Activated T-cell treated with anti-CD3 and anti-CD28 coated beads, Interleukin-2, amount 50 U/mL, for 48 hours (primary cell): ENCODE results near the gene HEXIM2.
"Not testable (repeated sequence)": the region's sequence is repeated elsewhere in the genome, so short reads cannot be mapped to it uniquely, and the experiment has no call there.

Experiments used
- DNase-seq, 2 experiments: peaks; one replicate each; pipeline ENCODE4 v3.0.0-alpha.2; 2020

The HEXIM2 gene, protein sequence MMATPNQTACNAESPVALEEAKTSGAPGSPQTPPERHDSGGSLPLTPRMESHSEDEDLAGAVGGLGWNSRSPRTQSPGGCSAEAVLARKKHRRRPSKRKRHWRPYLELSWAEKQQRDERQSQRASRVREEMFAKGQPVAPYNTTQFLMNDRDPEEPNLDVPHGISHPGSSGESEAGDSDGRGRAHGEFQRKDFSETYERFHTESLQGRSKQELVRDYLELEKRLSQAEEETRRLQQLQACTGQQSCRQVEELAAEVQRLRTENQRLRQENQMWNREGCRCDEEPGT

DNA sequence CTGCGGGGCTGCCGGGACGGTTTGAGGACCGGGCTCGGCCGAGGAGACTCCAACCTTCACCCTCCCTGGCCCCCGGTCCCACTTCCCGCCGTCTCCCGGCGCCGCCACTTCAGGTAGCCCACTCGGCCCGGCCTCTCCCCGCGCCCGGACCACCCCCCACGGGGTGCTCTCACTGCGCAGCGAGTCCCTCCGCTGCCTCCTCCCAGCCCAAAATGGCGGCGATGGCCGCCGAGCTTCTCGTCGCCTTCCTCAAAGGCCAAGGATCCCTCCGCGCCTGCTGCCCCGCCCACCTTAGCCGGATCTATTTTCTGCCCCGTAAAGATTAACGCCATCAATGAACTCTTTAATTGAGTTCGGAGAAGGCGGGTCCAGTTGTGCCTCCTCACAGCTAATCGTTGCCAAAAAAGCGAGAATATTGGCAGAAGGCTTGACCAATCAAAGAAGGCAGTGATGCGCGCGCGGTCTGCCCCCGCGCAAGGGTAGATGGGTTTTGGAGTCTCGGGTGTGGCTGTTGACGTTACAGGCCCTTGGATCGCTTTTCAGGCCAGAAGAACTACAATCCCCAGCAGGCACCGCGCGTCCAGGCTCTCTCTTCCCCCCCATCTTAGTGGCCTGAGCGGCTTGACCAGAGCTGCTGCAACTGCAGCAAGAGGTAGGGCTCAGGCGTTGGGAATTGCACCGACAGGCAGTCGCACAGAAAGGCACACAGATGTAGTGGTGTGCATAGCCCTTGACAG lies at the start of gene HEXIM2:
TSS of gene HEXIM2 (plus strand) at position 588 of the 737 bp plus-strand sequence. CDS start 919 bp downstream, outside the sequence.
- DNase-seq: peak; percentile 98 to 99

DNA sequence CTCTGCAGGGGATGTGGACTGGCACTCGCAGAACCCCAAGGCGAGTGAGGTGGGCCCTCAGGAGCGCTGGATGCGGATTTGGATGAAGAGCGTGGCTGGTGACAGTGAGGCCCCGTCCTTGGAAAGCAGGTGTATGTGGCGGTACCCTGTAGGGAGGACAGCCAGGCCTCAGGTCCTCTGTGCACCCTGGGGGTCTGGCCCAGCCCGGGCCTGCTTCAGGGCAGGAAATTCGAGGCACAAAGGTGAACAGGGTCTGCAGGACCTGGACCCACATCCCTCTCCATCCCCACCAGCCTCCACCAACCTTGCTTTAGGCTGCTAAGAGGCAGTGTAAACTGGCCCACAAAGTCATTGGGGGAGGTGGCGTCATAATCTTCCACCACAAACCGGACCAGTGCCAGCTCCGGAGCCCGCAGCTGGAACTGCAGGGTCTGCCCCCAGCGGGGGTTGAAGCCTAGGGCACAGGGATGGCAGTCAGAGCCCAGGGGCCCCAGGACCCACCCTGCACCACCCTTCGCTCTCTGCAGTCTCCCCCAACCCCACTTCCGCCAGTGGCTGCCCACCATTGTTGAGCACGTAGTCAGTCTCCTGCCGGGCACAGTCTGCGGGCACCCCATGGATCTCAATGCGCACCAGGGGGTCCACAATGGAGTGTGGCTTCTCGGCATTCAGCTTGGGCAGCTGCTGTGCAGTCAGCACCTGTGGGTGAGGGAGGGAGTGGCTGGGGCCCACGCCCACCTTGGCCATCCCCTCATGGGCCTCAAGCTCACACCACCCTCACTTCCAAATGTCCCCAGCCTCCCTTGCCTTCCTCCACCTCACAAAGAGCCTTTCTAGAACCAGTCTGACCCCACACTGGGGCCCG lies 48.9 kb upstream of the HEXIM2 start:
- DNase-seq: no peak

DNA sequence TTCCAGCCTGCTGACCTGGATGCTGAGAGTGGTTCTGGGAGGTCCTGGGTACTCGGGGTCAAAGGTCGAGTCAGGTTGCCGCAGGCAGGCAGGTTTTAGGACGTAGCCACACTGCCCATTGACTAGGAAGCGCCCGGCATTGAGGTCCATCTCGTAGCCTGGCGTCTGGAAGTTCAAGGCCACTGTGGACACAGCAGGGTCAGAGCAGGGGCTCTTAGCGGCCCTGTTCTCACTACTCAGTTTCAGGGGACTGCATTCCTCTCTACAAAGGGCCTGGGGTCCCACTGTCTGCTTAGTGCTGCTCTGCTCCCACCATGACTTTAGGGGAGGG lies 48.3 kb upstream of the HEXIM2 start:
- no peak for DNase-seq

DNA sequence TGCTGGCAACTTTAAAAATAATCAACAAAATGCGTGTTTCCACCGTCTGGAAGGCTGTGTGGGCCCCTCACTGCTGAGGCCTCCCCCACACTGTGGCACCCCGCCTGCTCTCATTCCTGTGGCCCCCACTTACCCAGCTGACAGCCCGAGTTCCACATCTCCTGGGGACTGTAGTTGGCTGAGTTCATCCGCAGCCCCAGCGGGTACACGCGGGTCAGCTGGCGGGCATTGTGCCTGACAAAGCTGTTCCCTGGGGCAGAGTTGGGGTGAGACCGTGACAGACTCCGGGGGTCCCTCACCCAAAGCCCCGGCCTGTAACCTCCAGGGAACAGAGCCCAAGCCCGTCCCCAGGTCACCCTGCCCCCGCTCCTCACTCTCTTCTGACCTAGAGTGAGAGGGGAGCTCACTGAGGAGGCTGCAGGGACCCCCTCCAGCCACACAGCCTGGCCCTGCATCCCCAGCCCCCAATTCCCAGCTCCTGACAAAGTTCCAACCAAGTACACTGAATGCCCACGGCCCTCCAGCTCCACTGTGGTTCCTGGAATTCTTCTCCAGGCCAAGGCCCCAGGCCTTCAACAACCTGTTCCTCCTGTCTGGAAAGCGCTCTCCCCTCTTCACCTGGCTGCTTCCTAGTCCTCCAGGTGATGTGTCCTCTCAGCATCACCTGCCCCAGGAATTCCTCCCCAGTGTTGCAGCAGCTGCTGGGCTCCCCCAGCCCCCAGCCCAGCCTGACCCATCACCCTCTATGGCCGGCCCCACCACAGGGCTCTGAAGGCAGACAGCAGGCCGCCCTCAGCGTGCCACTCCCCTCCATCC lies 47.4 kb upstream of the HEXIM2 start:
- DNase-seq: no peak

DNA sequence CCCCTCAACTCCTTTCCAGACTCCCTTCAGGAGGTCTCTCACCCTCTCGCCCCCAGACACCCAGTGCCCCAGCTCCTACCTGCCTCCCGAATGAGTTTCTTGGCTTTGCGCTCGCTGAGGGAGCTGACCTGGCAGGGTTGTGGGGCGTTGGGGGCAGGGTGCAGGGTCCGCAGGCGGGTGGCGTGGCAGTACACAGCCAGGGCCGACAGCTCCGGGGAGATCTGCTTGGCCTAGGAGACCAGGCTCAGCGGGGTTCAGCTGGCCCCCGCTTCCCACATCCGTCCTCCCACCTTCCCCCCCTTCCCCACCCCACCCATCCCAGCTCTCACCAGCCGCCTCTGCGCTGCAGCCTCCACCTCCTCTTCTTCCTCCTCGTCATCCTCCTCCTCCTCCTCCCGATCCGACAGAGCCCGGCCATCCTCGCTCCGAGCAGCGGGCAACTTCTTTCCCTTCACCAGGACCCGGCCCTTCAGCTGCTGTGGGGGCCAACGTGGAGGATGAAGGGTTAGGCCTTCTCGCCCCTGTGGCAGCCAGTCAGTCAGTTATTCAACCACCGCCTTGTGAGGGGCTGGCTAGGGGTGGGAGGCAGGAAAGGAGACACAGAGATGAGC lies 46.6 kb upstream of the HEXIM2 start:
- DNase-seq: no peak

DNA sequence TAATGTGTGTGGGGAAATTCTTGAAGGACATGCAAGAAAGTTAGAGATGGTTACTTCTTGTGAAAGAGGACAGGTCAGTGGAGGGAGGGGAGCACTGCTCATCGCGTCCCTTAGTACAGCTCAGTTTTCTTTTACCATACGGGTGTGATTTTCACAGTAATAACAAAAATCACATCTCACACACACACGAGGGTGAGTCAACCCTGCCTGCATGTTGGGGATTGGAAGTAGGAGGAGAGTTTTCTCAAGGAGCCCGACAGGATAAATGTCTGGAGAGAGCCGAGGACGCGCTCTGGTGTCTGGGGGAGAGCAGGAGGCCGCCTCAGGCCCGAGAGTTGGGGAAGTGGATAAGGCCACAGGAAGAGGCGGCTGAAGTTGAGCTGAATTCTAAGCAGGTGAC lies 45.8 kb upstream of the HEXIM2 start:
- no peak for DNase-seq

DNA sequence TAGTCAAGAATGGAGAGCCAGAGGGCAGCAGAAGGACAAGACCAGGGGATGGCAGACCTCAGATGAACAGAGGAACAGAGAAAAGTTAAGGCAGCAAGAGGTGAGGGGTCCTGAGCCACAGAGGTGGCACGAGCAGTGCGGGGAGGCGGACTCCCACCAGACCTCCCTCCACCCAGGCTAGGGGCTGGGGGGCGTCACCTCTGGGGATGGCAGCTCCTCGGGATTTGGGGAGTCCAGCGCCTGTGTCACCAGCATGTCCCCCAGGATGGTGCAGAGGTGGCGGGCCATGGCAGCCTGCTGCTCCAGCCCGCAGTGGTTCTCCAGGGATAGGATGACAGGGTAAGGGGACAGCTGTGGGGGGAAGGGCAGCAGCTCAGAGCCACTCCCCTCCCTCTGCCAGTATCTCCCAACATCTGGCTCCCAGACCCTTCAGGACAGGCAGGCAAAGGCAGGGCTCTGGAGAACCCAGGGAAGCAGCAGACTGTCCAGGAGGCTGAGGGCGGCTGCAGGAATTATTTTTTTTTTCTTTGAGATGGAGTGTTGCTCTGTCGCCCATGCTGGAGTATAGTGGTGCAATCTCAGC lies 45.1 kb upstream of the HEXIM2 start:
- no peak for DNase-seq

DNA sequence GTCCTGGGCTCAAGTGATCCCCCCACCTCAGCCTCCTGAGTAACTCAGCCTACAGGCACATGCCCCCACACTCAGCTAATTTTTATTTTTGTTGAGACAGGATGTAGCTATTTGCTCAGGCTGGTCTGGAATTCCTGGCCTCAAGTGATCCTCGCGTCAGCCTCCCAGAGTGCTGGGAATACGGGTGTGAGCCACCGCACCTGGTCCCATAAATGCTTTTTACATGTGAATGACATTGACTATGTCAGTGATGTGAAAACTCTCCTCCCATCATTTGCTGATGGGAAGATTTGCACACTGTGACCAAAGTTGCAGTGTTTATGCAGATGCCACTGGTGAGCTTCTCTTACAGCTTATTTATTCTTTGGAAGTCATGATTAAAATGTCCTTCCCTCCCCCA lies 44.3 kb upstream of the HEXIM2 start:
- DNase-seq: no peak

DNA sequence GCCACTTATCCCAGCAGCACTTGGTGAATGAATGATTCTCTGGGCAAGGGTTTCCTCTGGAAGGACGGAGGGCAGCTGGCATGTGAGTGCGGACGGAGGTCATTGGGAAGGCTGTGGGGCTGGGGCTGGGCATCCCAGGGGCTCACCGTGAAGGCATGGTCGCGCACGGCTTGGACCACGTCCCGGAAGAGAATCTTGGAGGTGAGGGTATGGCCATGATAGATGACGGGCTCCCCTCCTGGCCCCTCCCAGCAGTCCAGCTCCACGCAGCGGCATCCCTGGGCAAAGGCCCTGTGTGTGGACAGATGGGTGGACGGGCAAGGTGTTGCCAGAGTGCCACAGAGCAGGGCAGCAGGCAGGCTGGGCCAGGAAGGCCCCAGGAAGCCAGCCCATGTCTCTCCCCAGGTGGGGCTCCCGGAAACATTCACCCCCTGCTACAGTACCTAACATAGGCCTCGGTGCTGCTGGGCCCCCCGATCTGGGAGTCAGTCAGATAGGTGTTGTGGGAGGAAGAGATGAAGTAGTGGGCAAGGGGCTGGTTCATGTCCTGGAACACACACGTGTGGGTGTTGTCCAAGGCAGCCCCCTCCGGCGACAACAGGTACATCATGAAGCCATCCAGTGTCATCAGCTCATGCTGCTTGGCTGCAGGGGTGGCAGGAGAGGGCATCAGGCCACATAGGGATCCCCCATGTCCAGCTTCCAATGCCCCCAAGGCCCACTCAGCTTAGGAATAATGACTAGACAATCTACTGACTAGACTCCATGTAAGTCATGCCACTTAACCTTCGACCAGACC lies 43.6 kb upstream of the HEXIM2 start:
- DNase-seq: no peak

DNA sequence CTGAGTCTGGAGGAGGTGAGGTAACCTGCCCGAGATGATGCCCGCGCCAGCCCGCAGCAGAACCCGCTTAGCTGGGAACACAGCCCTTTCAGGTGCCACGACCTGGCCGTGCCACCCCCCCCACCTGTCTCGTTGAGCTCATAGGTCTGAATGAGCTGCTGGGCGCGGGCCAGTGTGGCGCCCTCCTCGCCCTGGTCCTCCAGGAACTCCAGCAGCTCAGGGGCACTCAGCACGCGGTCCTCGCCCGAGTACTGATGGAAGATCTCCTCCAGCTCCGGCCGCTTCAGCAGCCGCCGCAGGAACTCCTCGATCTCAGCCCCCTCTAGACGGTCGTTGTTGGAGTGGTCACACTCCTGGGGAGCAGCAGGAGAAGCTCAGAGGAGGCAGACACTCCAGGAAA lies 43.0 kb upstream of the HEXIM2 start:
- no peak for DNase-seq

DNA sequence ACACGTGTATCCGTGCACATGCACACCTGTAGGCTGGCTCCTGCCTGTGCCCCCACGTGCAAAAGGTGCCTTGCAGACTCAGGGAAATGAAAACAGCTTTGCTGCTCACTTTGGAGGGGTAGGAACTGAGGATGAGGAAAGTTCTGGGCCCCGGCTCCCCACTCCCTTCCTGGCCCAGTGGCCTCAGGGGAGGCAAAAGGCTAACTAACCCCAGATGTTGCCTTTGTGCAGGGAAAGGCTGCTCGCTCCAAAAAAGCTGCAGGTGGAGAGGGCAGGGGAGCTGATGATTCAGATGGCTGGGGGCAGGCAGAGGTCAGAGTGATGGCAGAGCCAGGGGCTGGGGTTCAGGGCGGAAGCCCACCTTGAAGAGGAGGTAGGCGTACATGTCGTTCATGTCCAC lies 41.7 kb upstream of the HEXIM2 start:
- DNase-seq: no peak

DNA sequence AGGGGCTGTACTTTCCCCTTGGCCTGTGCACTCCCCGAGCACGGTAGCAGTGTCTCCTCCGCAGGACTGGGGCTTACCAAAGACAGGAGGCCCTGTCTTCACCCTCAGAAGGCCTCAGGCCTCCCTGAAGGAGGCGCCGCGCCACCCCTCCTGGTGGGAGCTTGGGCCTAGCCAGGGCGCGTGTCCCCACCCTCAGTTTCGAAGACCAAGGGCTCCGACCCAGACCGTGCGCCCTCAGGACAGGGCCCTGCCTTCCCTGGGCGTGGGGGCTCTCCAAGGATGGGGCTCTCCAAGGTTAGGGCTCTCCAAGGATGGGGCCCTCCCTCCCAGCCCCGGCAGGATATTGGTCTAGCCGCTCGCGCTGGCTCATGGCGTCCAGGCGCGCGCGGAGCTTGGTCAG lies 41.1 kb upstream of the HEXIM2 start:
- DNase-seq: no peak

DNA sequence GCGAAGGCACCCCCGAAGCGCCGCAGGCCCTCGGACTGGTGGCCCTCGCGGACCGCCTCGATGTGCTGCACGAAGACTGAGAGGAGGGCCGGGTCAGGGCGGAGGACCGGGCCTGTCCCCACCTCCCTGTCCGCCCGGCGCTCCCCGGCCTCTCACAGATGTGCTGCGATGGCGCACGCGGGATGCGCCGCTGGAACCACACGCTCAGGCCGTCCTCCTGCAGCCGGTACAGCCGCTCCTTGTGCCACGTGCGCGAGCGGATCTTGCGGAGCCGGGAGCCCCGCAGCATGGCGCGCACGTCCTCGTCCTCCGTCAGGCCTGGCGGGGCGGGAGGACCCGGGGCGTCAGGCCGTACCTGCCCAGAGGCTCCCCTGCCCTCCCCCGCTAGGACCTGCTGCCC lies 40.6 kb upstream of the HEXIM2 start:
- DNase-seq: no peak

DNA sequence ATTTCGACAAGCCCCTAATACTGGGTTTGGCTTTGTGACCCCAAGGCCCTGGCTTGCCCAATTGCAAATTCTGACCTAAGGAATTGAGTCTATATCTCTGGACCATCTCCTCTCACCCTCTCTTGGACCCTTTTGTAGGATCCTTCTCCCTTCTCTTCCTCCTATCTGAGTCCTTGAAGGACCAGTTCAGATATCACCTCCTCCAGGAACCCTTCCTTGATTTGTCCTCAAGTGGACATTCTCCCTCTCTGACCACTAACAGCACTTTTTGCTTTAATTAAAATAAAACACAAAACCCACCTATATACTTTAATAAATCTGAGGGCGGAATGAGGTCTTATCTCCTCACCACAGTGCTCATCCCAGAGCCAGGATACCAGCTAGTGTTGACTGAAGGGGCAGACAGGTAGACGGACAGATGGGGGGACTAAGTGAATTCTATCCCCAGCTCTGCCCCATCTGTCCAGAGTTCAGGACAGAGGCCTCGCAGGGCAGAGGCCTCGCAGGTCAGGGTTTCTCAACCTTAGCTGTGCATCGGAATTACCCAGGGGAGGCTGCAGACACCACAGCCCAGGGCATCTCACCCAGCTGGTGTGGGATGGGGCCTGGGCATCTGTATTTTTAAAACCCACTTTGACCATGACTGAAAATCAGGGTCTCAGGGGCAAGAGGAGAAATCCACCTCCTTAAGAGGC lies 38.5 kb upstream of the HEXIM2 start:
- no peak for DNase-seq

DNA sequence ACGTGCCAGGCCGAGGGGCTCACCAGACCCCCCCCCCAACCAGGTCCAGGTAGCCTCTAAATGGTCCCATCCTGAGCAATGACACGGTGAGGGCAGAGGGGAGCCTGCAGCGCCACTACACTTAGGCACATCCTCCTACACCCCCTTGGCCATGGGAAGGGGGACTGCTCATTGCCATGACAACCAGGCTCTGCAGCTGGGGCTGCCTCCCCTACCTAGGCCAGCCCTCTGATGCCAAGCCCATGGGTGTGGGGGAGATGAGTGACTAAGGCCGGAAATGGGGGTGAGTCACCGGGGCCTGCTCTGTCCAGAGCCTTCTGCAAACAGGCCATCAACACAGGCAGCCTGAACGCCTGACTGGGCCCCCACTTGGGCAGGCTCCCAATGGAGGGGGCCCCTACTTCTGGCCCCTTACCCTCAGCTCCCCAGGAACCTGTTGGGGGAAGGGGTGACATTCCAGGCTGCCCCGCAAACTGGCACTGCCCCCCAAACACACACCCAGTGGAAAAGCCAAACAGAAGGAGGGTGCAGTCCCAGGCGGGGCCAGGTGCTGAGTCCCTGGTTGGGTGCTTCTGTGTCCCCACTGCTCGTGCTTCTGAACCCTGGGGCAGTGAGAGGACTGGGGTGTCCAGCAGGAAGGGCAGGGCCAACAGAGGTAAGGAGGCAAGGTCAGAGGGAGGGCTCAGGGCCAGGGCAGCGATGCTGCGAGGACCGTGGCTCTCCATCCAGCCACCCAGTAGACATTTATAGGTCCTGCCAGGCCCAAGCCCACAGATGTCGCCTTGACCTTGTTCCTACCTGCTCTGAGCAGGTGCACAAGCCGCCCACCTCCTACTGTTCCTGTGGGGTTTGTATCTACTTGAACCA lies 37.5 kb upstream of the HEXIM2 start:
- DNase-seq: peak in 1 of 2 experiments; percentile 46

DNA sequence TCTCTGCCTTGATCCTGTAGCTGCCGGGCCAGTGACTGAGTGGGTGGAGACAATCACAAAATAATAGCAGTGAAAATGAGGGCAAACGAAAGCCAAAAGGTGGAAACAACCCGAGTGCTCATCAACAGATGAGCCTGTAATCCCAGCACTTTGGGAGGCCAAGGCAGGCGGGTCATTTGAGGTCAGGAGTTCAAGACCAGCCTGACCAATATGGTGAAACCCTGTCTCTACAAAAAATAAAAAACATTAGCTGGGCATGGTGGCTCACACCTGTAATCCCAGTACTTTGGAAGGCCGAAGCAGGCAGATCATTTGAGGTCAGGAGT lies 36.9 kb upstream of the HEXIM2 start:
- not testable (repeated sequence) for DNase-seq

DNA sequence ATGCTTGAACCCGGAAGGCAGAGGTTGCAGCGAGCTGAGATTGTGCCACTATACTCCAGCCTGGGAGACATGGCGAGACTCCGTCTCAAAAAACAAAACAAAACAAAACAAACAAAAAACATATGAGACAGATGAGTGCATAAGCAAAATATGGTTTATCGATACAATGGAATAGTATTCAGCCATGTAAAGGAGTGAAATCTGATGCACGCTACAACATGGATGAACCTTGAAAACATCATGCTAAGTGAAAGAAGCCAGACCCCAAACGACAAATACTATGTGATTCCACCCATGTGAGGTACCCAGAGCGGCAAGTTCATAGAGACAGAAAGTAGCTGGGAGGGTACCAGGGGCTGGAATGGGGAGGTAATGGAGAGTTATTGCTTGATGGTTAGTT lies 36.2 kb upstream of the HEXIM2 start:
- no peak for DNase-seq

DNA sequence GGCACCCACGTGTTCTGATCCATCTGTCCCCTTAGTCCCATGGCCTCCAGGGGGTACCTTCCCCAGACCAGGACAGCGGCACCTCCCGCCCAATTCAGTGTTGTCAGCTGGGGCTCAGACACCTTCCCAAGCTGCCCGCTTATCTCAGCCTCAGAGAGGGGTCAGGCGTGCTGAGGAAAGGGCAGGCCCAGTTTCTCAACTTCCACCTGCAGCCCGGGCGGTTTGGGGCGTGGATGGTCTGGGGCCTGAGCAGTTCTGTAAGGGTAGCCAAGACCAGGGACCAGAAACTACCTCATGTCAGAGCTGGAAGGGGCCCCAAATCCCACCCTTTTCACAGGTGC lies 34.5 kb upstream of the HEXIM2 start:
- no peak for DNase-seq

DNA sequence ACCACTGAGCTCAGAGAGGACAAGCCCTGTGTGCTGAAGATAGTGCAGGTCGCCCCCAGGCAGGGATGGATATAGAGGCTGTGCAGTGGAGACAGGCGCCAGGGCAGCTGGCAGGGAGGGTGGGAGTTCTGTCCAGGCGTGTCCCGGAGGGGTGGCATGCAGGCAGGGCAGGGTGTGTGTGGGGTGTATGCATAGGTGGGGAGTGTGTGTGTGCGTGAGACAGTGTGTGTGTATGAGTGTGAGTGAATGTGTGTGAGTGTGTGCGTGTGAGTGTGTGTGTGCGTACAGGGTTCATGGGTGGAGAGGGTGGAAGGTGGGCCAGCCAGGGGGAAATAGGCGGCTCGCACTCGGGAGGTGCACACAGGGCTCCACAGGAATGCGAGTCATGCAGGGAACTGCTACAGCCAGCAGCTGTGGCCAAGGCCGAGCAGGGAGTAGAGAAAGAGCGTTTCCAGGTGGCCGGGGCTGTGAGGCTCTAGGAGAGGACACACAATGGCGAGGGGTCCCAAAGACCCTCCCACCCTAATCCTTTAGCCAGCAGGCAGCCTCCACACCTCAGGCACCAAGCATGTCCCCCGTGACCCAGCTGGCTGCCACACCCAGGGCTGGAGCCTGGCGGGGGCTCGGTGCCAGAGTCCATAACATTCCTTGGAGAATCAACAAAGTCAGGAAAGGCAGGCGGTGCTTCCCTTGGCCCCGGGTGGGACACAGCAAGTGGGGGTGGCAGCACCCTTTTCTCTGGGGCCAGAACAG lies 34.0 kb upstream of the HEXIM2 start:
- no peak for DNase-seq
